Muscle of arm (tissue), 12 donors: ENCODE measurements around the gene LHFPL2. TPM values are rescaled to one million over a fixed set of nuclear protein-coding genes. Genes with fewer than 3 reads are reported as not detected.
A peak's percentile ranks its signal among the peaks of the same experiment; 100 is the strongest.

Source experiments
- DNase-seq: peaks from one replicate; pipeline ENCODE4 v3.0.0-alpha.2; 2013
- polyA plus RNA-seq, 12 donors: library from polyadenylated mRNA; unstranded; fragments of 120-200 nt; gene quantifications; one replicate each; pipeline ENCODE4 v1.2.1, GENCODE V29; 2013; ENCODE audit not compliant: insufficient read length in 12 of 12

Gene LHFPL2
- polyA plus RNA-seq, 12 donors: 47.8 to 111 (median 57.5) TPM; not detected in 1

DNA sequence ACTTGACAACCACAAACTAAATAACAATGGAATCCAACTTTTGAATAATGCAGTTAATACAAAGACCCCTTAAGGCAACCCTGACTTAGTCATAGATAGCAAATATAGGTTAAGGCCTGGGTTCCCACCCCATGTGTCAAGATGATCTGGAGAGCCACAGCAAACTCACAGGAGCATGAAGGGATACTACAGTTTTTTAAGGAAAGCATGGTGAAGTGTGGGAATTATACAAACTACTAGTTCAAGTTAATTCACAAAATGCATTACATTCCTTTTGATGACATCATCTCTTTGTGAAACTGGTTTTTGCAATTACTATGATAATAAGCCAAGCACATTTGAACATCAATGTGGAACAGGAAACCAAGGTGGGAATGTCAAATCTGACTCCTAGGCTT, 50.6 kb downstream of the LHFPL2 start:
- DNase-seq: no peak

DNA sequence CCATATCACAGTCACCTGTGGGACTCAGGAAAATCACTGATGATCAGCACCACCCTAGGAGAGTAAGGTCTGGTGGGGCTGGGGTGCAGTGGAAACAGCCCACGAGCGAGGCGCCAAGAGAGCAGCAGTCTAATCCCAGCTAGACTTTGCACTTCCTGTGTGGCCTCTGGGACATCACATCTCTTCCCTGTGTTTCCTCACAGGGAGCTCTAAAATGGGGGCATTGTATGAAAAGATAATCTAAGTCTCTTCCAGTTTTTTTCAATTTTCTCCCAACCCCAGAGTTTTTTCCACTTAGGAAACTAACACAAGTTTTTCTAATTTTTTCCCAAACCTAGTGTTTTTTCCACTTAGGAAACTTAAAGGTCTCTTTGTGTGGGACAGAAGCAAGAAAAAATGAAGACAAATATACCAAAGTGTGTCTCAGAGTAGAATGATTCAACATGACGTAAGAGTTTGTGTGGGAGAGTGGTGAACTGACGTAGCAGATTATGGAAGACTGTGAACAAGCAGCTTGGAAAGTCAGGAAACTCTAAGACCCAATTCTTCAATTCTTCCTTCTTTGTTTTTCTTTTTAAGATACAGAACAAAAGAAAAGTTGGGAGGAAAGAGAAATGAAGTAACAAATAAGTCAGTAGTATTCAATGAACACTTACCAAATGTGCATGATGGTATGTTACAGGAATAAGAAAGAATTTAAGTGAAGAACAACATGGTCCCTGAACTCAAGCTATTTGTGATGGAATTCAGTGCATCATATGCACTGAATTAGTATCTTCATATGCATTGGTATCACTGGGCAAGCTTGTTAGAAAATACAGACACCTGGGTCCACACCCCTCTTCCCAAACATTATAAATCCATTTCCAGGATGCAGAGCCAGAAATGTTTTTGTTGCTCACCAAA, 51.3 kb downstream of the LHFPL2 start:
- no peak for DNase-seq

DNA sequence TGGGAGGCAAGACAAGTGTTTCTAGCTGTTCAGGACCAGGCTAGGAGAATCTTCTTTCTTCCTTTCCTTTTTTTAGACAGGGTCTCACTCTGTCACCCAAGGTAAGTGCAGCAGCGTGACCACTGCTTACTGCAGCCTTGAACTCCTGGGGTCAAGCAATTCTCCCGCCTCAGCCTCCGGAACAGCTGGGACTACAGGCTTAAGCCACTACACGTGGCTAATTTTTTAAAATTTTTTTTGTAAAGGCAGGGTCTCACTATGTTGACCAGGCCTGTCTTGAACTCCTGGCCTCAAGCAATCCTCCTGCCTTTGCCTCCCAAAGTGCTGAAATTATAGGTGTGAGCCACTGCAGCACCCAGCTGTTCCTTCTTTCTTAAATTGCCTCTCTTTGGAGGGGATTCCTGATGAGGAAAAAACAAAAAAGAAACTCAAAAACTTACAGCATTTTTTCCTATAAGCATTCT, 53.1 kb downstream of the LHFPL2 start:
- no peak for DNase-seq

DNA sequence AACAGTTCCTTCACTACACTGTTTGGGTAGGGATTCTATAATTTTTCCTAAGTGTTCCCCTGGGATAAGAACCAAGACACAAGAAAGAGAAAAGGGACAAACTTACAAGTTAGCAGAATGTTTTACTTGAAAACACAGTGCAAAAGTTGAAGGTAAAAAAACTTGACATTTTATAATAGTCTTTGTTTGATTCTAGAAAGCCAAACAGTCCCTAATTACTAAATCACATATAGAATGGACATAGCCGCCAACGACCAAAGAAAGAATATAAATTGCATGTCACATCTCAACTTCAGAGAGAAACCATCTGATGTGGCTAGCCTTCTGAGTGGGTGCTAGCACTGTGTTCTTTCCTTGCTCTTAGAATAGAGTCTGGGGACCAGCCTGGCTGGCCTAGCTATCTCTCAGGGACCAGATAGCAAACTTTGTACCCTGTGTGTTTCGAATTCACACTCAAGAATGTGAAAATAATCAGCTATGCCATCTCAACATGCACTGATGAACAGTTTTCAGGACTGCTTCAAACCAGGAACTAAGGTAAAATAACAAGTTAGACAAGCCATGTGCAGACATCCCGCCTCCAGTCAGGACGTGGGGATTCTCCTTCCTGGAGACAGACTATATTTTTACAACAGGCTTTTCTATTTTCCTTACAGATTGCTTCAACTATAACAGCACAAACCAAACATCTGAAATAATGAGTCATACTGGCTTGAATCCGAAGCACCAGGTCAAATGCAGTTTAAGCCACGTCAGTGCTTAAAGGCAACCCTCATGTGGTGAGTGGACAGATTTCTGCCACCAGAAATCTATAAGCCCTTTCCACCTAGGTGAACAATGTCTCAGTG, 53.7 kb downstream of the LHFPL2 start:
- peak; percentile 91 for DNase-seq

DNA sequence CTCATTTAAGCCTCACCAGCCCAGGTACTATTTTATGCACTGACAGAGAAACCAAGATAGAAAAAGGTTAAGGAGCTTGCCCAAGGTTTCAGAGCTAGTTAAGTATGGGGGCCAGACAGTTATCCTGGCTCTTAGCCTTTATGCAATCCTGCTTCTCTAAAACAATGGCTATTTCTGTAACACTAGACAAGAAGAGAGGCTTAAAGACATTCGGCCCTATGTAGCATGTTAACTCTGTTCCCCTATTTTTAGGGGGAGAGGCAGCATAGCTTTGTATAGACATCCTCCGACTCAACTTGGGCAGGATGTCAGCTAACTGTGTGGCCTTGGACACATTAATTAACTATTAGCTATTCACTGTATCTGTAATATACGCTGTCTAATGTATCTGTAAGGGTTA, 54.6 kb downstream of the LHFPL2 start:
- DNase-seq: no peak

DNA sequence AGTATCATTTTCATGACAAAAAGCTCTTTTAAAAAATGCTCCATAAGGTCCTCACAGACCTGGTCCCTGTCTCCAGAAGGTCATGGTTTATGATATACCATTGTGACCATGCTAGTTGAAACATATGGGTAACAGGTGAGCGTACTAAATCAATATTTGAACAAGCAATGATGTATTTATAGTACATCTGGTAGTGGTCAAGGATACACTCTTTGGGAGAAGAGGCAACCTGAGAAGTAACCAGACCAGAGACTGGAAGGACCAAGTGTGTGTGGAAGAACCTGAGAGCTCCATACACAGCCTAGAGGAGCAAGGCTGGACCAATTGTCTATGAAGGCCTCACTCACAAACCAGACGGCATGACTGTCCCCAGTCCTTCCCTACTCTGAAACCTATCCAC, 55.1 kb downstream of the LHFPL2 start:
- DNase-seq: no peak

DNA sequence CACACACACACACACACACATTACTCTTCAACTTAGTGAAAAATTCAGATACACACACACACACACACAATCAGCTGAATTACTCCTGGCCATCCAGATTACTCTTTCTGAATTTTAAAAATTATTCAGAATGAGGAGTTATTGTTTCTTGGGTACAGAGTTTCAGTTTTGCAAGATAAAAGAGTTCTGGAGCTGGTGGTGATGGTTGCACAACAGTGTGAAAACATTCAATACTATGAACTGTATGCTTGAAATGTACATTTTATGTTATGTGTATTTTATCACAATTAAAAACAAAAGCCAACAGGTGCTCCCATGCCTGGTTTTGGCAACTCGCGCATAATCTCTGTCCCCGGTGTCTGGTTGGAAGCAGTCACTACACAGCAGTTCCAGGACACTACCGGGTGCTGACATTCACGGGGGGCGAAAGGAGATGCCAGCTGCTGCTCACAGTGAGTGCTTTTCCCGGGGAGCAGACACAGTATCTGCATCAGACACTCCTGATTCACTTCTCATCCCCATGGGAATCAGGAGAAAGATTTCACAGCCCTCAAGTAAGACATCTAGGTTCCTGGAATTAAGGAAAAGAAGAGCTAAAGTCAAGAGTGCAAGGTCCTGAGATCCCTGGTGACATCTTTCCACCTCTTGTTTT, 55.7 kb downstream of the LHFPL2 start:
- DNase-seq: no peak

DNA sequence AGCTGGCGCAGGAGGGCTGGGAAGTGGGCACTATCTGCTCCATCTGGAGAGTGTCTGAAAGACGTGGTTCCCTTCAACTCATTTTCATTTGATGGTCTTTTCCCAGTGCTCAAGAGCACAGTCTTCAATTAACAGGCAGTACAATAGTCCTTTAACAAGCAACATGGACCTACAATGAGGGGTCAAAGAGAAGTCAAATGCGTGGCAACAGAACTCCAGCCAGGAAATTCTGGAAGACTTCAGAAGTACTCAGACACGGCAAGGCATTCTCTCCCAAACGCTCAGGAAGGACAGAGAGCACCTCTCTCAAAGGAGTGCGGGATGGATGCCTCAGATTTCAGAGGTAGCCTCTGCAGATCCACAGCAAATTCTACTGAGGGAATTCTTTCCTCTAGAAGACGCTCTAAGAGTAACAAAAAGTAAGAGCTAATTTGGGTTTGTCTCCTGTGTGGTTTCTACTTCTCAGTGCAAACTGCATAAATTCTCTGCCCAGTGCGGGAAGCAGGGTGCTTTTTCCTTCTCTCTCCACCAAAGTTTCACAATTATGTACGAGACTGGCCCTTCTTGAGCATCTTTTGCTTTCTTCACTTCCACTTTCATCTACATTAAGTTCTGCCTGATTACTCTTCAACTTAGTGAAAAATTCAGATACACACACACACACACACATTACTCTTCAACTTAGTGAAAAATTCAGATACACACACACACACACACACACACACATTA, 56.4 kb downstream of the LHFPL2 start:
- no peak for DNase-seq

DNA sequence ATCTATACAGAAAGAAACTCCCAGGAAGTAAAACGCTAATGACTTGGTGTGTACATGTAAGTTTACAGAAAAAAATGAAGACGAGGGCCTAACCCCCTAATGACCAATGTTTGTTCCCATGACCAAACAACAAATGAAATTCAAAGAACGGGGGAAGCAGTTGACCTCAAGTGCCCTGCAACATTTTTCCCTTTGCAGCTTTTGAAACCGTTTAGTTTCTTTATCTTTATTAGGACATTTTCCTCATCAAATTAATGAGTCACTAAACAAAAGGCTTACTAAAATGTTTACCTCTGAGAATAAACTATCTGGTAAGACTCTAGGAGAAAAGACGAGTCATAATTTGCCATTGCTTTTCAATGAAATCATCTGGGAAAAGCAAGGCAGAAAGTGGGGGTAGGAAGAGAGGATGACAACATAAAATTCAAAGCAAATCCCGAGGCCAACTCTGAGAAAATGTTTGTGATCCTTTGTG, 57.4 kb downstream of the LHFPL2 start:
- DNase-seq: no peak

DNA sequence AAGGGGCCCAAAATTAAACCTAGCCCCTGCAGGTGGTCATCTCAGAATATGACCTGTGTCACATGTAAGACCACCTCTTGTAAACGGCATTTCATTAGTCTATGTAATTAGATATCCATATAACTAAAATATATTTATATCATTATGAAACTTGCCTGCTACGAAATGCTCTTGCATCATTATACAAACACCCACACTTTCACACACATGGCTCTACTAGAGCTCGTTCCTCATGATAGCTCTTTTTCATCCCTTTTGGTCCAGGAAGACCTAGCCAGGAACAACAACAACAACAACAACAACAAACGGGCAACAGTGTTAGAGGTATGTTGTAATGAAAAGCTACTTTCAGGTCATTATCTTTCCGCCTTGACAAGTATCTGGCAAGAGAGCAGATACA, 58.6 kb downstream of the LHFPL2 start:
- DNase-seq: no peak

DNA sequence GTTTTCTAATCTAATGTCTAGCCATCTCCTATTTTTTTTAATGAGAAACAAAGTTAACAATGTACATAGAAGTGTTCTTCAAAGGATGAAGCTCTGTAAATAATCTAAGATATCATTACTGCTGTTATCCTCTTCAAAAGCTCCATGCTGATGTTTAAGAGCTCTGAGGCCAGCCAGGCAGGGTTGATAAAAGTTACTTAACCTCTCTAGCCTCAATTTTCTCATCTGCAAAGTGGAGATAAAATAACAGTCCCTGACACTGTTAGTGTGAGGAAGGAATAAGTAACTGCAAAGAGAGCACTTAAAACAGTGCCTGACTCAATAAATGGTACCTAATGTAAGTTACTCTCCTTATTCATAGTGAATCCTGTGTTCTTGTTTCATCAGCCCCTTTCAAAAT, 60.1 kb downstream of the LHFPL2 start:
- no peak for DNase-seq

DNA sequence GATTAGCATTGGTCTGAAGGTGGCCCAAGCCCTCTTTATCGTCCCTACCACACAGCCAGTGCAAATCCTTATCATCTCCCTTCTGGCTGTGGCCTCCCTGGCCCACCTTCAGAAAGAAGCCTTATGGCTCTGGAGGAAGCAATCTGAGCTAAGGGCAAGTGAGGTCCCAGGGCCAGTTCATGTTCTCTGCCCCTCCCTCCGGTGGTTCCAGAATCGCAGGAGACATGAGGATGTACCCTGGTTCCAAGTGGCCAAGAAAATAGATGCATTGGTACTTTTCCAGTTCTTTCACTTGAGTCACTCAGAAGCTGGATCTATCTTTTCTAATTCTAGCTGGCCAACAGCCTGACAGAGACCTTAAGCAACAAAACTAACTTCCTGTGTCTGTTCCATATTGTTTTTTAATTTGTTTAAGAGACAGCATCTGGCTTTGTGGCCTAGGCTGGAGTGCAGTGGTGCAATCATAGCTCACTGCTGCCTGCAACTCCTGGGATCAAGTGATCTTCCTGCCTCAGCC, 60.7 kb downstream of the LHFPL2 start:
- DNase-seq: no peak

DNA sequence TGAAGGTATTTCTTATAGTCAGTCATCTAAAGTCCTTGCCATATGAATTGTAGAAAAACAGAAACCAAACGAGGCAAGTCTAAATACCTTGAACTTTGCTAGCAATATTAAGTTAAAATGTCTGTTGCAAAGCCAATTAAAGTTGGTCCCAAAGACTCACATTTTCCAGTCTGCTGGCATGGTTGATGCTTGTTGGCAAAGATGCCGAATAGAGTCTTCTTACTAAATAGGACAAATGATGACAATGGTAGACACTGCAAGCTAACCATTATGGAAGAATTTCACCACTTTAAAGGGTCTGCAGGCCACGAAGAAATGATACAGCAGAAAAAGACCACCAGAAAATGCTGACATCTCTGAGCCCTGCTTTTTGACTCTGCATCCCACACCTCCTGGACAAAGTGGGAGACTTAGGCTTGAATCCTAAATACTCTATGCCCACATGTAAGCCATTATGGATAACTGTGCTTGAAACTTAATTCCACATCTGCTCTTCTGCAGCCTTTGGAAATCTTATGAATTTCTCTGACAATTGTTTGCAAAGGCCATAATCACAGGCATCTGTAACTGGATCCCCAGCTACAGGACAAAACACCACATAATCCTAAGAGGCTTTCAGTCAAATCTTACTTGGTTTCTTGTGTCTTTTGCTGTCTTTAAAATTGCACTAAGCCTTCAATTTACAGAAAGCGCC, 61.3 kb downstream of the LHFPL2 start:
- peak; percentile 64 for DNase-seq

DNA sequence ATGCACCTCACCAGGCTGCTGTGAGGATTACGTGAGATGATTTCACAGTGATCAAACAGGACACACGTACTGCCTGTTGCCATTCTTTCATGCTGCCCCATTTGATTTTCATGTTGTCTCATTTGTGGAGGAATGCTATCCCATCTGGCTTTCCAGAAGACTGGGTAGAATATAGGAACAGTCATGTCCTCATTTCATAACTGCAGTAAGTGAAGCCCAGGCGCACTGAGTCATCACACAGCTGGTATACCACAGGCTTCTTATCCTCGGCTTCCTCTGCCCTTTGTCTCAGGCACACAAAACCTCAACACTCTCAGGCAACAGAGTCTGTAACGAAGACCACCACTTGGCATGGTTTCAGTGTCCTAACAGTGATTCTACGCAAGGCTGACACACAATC, 62.3 kb downstream of the LHFPL2 start:
- no peak for DNase-seq

DNA sequence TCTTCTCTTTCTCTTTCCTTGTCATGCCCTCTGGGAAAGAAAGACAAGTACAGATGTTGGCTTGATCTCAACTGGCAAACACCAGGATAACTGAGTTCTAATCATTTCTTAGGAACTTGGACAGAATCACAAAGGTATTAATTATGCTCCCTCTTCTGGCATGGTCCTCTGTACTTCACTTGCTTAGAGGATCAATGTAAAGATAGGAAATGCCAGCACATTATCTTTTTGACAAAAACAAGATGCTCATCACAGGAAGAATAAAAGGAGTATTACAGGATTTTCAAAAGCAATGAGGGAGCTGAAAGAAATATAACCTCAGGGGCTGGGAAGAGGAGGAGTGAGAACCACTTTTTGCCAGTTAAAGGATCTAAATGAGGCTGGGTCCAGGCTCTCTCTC, 70.6 kb downstream of the LHFPL2 start:
- no peak for DNase-seq

DNA sequence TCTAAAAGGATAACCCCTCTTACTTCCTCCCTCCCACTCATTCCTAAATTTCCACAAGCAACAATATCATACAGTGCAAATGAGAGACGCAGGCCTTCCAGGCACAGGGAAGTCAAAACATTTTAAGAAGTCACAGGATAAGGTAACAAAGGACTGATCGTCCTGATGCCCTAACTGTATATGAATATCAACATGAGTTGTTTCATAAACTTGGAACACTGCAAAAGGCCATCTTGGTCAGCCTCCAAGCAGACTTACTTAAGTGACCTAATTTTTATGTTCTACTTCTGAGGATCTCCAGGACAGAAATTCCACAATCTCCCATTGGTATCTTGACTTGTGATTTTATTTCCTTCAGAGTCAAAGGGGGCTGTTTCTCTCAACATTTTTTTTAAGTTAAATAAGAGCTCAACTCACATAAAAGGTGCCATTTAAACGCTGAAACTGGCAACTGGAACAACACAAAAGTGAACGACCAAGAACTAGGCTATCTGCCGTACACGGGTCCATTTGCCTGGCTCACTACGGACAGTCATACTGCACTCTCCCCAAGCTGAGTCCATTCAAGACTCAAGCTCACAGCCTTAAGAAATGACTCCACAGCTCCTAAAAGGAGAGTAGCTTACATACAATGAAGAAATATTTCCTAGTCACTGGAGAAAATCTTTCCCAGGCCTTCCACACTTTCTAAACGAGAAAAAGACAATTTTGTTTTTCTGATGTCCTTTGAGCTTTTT, 71.3 kb downstream of the LHFPL2 start:
- no peak for DNase-seq

DNA sequence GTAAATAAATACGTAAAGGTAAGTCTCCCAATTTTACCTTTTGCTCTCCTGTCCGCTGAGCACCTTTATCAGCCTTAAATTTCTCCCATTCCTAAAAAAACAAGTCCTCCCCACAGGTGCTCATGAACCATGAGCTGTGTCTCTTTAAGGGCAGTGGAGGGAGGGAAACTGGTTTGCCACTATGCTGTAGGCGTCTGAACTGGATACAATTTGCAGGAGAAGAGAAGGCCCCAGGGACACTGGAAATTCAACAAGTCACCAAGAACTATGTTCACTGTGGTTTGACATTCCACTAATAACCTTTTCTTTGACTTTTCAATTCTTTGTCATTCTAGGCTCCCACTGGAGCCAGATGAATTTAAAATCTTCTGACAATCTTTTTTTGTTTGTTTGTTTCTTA, 72.2 kb downstream of the LHFPL2 start:
- no peak for DNase-seq

DNA sequence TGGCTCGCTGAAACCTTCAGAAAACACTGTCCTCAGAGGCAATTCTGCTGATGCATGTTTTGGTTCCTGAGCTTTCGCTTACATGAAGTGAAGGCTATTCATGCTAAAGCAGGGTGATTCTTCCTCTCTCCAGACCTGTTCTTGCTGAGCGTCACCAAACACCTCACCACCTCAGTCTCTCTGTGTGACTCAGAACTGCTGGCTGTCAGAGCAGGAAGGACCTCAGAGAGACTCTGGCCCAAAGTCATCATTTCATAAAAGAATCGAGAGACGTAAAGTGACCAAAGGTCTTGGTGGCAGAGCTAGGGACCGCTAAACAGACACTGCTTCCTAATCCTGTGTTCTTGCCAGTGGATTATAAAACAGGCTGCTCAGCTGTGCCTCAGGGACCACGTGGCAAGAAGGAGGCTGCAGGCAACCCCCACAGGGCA, 73.8 kb downstream of the LHFPL2 start:
- DNase-seq: no peak

DNA sequence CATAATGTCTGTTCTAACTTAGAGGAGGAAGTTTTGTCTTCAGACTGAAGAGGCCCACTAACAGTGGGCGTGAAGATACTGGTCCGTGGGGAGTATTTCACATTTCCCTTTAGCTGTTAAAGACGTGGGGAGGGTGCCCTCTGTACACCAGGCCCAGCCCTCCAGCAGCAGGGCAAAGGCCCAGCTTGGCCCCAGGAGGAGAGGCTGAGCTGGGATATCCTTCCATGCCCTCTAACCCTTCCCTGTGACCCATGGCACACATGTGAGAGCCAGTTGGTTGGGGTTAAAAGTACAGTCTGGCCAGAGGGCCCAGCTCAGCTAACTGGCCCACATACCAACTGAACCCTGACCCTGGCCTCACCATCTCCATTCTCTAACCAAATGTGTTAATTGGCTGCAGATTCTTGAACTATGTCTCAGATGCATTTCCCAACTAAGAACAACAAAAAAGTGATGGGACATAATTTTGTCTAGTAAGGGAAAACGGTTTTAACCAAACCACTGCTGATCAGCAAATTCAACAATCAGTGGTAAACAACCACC, 74.4 kb downstream of the LHFPL2 start:
- DNase-seq: no peak

DNA sequence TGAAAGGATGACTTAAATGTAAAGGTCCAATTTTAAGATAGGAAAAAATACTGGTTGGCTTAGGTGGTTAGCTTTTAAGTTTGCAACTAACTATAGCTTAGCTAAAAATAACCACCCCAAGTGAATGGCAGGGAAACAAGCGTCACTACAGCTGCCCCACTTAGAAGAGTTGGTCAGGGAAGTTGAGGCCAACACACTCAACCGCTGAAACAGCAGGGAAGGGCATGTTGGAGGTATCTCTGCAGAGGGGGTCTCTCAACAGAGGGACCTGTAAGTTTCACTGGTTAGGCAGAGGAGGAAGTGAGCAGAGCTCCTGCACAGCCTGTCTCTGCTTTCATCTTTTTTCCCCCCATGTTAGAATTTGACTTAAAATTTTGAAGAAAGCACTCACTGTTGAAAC, 75.3 kb downstream of the LHFPL2 start:
- no peak for DNase-seq
